ENCODE results near the gene SP140.

Gene SP140

DNA sequence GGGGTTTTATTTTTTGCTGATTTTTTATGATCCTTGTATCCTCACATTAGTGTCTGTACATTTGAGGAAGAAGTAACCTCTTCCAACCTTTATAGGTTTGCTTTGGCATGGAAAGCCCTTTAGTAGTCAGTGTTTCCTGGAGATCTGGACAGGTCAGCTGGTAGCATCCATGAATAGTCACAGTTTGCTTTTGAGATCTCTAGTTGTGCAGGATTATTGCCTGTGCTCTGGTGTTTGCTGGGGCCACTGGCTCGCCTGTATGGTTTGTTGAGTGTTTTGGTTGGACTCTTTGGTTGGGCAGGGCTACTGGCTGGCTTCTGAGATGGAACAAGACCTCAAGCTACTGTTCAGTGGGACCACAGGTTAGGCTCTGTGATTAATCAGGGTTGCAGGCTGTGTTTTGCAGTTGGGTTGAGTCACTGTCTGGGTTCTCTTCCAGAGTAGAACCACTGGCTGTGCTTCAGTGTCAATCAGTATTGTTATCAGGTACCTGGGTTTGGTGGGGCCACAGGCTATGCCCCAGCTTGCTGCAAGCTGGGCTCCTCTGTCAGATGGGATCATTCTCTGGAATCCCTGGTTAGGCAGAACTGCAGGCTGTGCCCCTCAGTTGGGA, 121.5 kb downstream of the SP140 start:
- TF ChIP-seq, protein P1, sequence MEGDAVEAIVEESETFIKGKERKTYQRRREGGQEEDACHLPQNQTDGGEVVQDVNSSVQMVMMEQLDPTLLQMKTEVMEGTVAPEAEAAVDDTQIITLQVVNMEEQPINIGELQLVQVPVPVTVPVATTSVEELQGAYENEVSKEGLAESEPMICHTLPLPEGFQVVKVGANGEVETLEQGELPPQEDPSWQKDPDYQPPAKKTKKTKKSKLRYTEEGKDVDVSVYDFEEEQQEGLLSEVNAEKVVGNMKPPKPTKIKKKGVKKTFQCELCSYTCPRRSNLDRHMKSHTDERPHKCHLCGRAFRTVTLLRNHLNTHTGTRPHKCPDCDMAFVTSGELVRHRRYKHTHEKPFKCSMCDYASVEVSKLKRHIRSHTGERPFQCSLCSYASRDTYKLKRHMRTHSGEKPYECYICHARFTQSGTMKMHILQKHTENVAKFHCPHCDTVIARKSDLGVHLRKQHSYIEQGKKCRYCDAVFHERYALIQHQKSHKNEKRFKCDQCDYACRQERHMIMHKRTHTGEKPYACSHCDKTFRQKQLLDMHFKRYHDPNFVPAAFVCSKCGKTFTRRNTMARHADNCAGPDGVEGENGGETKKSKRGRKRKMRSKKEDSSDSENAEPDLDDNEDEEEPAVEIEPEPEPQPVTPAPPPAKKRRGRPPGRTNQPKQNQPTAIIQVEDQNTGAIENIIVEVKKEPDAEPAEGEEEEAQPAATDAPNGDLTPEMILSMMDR (IDR thresholded peaks at IDR 0.05; ENCODE audit: low read depth, low read length), result no peak
- no peak overlapping the region for H3K4me3 ChIP-seq (ENCODE audit: low read depth, low read length)

DNA sequence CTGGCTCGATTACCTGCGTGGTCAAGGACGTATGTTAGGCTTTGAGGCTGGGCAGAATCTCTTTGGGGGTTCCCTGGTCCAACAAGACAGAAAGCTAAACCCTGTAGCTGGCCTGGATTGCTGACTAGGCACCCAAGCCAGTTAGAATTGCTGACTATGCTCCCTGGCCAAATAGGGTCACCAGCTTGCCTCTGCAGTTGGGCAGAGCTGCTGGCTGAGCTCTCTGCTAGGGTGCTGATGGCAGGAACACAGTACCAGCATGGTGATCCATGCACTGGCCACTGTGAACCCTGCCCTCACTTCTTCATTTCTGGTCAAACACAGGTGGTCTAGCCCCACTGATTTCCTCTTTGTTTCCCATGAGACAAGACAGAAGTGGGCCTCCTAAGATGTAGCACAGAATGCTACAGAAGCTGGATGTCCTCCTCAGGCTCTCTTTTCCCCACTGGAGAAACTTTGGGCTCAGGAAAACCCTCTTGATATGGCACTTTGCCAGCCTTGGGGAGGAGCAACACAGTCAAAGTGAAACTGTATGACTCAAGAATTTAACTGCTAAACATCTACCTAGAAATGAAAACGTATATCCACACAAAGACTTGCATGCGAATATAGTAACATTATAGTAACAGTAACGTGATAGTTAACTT, 122.2 kb downstream of the SP140 start:
- no peak overlapping the region for H3K4me3 ChIP-seq (ENCODE audit: low read depth, low read length)
- TF ChIP-seq, protein P1 (IDR thresholded peaks at IDR 0.05; ENCODE audit: low read depth, low read length), result no peak

DNA sequence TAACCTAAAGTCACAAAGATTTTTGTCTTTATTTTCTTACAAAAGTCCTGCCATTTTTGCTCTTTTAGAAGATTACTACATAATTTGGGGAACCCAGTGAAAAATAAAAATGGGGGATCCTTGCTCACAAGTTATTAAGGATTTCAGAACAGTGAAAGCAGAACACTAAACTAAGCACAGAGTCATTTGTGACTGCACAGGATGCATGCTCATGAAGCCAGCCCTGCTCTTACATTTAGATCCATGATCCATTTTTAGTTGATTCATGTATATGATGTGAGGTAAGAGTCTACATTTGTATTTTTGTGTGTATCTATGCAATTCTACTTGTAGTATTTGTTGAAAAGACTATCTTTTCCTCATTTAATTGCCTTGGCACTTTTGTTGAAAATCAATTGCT, 123.3 kb downstream of the SP140 start:
- TF ChIP-seq, protein P1 (IDR thresholded peaks at IDR 0.05; ENCODE audit: low read depth, low read length), result no peak

DNA sequence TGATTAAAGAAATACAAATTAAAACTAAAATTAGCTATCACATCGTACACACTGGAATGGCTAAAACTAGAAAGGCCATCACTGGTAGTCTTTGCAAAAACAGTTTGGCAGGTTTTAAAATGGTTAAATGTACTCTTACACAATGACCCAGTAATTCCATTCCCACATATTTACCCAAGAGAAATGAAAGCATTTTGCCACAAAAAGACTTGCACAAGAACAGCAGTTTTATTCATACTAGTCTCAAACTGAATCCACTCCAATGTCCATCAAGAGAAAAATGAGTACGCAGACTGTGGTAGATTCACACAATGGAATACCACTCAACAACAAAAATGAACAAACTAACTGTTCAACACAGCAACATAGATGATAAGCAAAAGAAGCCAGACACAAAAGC, 130.5 kb downstream of the SP140 start:
- TF ChIP-seq, protein P1 (IDR thresholded peaks at IDR 0.05; ENCODE audit: low read depth, low read length), result no peak
- H3K4me3 ChIP-seq (ENCODE audit: low read depth, low read length), result no peak overlapping the region

More for the DNA sequence above, 123.3 kb downstream of the SP140 start:
- no peak overlapping the region for H3K4me3 ChIP-seq (ENCODE audit: low read depth, low read length)

DNA sequence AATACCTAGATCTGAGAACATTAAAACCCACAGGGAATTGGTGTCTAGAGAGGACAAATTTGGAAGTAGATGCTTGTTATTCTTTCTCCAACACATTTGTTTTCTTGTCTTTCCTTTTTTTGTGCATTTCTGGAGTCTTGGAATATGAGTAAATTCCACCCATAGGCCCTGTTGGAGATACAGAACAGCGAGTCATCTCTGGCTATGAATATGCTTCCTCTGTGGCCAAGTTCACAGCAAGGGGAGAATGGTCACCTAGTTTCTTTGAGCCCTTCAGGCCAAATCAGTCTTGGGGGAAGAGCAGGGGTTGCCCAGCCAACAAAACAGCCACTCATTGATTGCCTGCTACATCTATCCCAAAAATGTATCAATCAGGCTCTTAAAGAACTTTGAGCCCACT, 132.8 kb downstream of the SP140 start:
- H3K4me3 ChIP-seq (ENCODE audit: low read depth, low read length), result no peak overlapping the region
- TF ChIP-seq, protein P1 (IDR thresholded peaks at IDR 0.05; ENCODE audit: low read depth, low read length), result no peak

DNA sequence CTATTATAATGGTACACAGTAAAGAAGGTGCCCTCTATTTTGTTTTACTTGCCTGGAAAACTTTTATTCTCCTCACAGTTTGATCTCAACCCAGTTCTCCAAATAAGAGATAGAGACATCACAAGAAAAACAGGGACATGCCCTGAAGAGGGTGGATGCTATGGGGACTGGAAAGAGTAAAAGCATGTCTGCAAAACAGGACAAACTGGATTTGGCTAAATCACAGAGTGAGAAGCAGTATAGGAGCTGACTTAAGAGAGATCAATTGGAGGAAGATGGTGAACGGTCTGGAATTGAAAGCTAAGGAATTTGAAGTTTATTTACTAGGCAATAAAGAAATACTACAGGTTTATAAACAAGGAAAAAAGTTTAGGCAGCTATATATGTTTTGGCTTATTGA, 134.5 kb downstream of the SP140 start:
- H3K4me3 ChIP-seq (ENCODE audit: low read depth, low read length), result no peak overlapping the region
- TF ChIP-seq, protein P1 (IDR thresholded peaks at IDR 0.05; ENCODE audit: low read depth, low read length), result no peak

DNA sequence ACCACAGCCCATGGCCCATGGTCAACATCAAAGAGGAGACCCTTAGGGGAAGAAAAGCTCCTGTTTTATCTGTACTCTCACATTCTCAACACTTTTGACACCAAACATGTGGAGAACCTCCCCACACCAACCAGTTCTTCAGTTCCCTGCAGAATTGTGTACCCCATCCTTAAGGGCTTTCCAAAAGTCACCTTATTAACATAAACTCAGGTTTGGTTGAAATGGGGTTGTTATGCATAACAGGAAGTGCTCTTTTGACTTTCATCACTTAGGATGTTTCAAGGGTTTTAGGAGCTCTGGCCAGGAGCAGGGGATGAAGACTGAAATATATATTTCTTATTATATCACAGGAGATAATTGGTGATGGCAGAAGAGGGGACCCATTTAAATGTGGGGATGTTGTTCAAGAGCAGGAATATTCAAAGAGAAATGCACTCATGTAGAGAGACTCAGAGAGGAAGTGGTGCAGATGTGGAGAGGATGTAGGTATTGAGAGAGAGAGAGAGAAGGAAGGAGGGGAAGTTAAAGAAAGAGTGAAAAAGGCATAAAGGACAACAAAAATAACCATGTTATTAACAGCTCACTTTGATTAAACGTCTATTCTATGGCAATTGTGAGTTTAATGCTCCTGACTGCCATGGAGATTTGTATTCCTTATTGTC, 136.6 kb downstream of the SP140 start:
- TF ChIP-seq, protein P1 (IDR thresholded peaks at IDR 0.05; ENCODE audit: low read depth, low read length), result no peak
- no peak overlapping the region for H3K4me3 ChIP-seq (ENCODE audit: low read depth, low read length)

All from WI38 (cell line).